Ramos (cell line): ENCODE results near the gene PRPF38B.
"Not testable (repeated sequence)": the region's sequence is repeated elsewhere in the genome, so short reads cannot be mapped to it uniquely, and the experiment has no call there.

ENCODE experiments used
- in situ Hi-C: fragments of 300-500 bp; cut with MboI; formaldehyde crosslinking; loops from one replicate; pipeline ENCODE4 v1.14.3; 2022; ENCODE audit warnings: low sequenced_read_pairs; ENCODE audit not compliant: unreplicated experiment

Gene PRPF38B

DNA sequence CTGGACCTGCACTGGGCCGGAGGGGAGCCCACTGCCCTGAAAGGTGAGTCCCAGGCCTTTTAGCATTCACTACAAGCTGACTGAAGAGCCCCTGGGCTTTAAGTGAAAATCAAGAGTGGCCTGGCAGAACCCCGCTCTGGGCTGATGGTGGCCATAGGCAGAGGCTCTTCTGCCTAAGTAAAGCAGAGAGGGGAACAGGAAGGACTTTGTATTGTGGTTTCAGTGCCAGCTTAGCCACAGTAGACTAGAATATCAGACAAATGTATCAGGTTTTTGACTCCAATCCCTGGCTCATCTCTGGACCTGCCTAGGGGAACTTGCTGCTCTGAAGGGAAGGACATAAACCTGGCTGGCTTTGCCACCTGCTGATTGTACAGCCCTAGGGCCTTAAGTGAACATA is 21.0 kb upstream of the PRPF38B start:
- in situ Hi-C loops = no loop called here

DNA sequence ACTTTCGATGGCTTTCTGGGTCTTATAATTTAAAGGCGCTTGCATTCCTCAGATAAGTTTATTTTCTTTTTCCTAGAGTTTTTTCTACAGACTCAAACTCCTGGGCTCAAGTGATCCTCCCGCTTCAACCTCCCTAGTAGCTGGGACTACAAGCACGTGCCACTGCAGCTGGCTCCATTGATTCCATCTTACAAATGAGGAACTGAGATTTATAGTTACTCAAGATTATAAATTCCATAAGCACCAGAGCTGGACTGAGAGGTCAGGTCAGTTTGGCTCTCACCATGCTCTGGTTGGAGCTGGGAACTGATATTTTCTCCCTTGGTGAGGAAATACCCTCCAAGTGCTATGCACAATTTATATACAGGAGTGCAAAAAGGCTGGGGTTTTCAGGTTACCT is 13.4 kb upstream of the PRPF38B start:
- in situ Hi-C loops = no loop called here

DNA sequence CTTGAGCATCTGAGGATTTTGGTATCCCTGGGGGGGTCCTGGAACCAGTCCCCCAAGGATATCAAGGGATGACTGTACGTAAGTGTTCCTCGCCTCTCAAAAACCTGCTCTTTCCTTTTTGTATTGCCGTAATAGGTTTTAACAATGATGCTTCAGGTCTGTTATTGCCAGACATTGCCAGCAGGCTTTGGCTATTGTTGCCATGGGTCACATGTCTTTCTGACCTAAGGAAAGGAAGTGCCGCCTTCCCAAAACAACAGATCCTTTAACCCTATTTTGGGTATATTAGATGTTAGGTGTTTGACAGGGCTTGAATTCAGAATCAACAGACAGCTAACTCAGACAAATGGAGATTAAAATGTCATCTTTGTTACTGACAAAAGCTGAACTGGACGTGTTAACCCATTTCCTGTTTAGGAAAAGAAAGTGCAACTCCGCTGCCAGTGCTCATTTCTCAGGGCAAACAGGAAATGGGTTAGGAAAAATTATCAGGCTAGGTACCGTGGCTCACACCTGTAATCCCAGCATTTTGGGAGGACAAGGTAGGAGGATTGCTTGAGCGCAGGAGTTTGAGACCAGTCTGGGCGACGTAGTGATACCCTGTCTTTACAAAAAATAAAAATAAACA is 12.4 kb upstream of the PRPF38B start:
- in situ Hi-C loops = no loop called here

DNA sequence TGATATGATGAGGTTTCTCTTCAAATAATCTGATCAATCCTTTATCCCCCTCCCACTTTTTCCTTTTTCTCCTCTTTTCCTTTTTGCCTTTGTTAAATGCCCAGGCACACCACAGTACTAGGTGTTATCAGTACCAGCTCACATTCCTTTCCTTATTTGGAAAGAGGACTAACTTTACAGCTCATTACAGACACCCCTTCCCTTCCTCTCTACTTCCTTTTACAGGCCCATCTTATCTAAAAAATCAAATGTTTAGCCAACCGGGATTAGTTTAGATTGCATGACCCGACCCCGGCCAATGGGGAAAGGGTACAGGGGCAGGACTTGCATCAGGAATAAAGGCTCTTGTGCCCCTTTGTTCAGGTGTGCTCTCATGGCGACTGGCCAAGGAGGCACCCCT is 10.4 kb upstream of the PRPF38B start:
- in situ Hi-C loops = not testable (repeated sequence)

DNA sequence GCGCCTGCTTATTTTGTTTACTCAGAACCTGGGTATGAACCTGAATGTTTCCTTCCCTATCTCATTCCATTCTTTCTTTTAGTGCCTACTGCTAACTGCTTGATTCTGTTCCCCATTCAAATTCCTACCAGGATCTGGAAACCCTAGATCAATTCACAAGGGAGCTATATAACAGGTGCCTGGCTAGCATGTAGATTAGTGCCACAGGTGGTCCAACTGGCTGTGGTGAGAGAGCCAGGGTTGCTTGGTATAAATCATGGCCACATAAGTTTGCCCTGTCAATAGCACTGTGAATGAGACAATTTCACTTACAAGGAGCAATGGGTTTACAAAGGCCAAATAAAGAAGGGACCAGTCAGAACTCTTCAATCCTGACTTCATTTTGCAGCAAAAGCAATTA is 6.6 kb upstream of the PRPF38B start:
- in situ Hi-C loops = no loop called here

DNA sequence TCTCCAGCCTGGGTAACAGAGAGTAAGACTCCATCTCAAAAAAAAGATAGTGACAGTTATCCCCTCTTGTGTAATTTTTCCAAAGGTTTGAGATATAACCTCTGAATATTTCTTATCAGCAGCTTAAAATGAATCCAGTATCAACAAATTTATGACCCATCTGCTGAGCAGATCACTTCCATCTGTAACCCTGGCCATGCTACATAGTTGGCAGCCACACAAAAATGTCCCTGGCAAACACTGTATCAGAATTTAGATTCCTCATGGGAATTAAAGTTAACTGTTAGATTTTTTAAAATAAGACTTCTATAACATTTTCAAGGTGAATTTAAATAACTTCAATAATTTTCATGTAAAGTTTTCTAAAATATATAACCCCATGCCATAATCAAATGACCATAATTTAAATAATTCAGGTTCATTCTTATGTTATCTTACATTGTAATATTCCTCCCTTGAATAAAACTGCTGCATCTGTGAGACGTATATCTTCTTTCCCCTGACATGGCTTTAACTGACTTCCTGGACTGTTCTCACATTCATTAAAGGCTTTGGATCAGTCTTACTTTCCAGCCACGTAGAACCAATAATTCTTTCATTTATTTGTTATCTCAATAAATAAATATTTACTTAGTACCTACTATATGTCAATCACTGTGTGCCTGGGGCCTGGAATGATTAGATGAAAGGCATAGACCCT is 5.3 kb upstream of the PRPF38B start:
- in situ Hi-C loops = no loop called here

DNA sequence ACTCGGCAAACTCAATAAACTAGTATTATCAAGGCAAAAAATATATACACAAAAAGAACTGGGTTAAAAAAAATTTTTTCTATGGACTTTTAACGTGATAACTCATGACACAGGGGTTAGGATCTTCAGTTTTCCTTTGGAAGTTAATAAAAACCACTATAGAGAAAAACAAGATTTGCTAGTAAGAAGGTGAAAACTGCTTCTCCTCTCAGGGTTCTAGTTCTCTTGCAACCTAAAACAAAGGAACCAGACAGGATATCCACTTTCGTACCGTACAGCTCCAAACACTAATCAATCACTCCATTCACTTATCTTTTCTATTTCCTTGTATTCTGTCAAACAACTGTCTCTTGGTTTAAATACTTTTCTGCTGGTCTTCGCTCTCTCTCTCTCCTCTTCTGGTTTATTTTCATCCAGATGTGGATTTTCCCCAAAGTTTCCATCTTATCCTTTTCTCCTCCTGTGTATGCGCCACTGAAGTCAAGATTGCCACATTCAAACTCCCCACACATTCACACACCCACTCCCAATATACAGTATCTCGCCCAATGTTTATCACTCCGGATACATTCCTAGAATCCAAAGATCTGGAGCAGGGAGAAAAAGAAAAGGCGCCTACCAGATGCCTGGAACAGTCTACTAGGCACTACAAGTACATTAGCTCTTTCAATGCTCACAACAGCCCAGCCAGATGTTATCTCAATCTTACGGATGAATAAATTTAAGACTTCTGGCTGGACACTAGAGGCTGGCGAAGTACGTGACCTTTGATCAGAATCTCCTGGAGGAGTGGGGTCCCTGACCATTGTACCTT is 775 bp upstream of the PRPF38B start:
- in situ Hi-C loops = loop anchor here (10.0 kb wide), 1 partner anchor 413 kb away; no protein-coding TSS in a partner anchor

DNA sequence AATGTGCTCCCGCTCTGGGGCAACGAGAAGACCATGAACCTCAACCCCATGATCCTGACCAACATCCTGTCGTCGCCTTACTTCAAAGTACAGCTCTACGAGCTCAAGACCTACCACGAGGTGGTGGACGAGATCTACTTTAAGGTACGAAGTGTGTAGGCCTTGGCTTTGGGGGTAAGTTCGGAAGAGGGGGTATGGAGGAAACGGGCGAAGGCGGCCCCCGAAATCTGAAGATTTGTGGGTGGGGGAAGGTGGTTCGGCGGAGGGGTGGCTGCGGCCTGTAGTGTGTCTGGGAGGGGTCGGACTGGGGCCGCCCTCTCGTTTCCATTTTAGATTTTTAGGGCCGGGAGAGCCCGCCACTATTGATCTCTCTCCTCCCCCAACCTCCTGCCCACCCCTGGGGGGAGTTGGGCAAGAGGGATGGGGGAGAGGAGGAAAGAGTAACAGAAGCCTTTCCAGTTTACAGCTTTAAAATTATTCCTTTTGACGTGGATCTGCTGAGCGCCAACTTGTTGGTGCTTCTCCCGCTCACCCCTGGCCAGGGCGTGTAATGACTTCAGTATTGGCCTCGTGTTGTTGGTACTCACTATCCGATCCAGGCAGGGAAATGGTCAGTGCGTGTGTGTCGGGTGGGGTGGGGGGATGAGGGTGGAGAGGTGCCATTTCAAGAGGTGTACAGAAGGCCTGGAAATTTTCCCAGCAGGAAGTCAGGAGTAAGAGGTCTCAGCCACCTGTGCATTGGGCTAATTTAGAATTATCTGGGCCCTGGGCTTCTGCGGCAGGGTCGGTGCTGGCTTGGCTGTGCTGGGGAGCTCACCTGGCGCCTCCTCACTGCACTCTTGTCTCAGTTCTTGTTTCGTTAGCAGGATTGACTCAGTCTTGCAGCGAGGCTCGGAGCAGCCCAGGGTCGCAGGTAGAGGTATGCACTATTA is 880 bp downstream of the PRPF38B start:
- in situ Hi-C loops = loop anchor here (10.0 kb wide), 1 partner anchor 412 kb away; no protein-coding TSS in a partner anchor

DNA sequence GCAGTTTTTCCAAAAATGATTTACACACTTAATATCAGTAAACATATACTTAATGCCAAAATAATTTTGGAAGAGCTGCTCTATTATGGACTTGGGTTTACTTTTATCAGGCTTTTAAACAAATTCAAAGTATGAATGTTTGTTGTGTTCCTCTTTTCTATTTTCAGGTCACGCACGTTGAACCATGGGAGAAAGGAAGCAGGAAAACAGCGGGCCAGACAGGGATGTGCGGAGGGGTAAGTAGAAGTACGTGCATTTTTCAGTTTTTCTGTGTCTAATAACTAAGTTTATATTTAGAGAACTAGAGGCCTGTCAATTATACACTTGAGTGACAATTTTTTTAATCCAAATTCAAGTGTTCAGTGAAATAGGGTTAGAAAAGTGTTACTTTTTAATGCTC is 3.4 kb downstream of the PRPF38B start:
- in situ Hi-C loops = loop anchor here (10.0 kb wide), 1 partner anchor 409 kb away; no protein-coding TSS in a partner anchor

DNA sequence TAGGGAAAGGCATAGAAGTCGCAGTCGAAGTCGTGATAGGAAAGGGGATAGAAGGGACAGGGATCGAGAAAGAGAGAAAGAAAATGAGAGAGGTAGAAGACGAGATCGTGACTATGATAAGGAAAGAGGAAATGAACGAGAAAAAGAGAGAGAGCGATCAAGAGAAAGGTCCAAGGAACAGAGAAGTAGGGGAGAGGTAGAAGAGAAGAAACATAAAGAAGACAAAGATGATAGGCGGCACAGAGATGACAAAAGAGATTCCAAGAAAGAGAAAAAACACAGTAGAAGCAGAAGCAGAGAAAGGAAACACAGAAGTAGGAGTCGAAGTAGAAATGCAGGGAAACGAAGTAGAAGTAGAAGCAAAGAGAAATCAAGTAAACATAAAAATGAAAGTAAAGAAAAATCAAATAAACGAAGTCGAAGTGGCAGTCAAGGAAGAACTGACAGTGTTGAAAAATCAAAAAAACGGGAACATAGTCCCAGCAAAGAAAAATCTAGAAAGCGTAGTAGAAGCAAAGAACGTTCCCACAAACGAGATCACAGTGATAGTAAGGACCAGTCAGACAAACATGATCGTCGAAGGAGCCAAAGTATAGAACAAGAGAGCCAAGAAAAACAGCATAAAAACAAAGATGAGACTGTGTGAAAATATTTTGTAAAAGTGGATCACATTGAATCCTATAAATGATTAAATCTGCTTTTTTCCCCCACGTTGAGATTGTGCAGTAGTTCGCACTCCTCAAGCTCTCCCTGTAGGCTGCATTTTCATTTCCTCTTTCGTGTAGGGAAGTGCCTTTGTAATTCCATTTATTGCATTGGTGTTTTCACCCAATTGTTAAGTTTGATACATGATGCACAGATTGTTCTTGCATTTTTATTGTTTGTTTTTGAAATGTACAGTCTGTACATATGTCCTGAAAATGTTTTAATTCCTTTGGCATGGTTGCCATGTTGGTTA is 7.5 kb downstream of the PRPF38B start:
- in situ Hi-C loops = loop anchor here (10.0 kb wide), 1 partner anchor 405 kb away; no protein-coding TSS in a partner anchor

DNA sequence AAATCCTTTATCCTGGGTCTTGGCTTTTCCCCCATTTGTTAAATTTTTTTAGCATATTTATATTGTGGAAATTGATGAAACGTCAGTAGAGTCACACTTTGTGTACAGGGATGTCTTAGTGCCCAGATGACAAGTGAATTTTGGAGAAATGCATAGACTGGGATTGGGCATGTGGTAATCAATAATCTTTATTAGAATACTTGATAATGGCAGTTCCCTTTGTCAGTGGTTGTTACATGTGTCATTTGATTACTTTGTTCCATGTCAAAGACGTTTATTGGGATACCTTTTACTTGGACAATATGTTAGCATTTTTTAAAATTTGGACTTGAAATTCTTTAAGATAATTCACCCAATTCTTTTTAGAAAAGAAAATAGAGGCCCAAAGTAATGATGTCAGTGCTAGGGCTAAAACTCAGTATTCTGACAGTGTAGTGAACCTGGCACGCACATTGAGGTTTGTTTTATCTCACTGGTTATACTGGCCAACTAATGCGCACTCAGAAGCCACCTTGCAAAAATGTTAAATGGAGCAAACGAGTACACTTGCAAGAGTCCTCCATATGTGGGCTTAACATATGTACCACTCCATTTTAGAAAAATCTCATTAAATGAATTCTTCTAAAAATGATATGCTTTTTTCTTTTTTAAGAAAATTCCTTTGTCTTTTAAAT is 9.2 kb downstream of the PRPF38B start:
- in situ Hi-C loops = no loop called here

DNA sequence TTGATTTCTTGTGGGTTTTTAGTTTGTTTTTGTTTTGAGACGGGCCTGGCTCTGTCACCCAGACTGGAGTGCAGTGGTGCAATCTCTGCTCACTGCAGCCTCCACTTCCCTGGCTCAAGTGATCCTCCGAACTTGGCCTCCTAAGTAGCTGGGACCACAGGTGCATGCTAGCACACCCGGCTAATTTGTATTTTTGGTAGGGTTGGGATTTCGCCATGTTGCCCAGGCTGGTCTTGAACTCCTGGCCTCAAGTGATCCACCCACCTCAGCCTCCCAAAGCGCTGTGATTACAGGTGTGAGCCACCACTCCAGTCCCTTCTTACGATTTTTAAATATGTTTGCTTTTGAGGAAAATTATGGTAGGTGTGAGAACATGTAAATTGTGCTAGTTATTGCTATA is 10.0 kb downstream of the PRPF38B start:
- in situ Hi-C loops = not testable (repeated sequence)

DNA sequence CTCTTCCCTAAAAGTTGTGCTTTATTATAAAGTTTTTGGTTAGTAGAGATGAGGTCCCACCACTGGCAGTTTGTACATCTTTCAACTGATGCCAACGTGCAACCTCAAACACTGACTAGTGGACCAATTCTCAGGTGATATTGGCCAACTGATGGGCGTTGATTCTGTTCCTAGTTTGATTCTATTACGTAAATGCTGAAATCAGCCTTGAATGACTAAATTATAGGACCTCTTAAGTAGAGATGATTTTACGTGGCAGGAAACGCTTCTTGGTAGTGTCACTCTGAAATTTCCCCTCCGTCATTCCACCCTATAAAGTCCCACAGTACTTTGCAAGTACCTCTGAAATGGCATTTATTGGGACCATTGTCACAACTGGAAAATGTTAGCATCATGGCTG is 11.8 kb downstream of the PRPF38B start:
- in situ Hi-C loops = no loop called here

DNA sequence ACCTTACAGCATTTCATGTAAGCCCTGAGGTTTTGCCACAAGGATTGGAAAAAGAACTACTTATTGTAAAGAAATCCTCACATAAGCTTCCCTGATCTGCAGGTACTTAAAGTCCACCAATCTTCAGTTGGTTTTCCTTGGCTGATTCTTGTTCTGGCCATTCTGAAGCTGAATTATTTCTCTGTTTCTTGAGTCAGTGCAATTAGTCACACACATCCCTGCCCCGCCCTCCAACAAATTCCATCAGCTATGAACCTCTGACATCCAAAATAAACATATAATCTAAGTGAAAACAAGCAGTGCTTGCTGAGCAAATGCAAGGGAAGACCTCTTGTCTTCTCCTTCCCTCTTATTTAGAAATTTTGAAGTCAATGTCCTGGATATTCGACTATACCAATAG is 12.4 kb downstream of the PRPF38B start:
- in situ Hi-C loops = no loop called here

DNA sequence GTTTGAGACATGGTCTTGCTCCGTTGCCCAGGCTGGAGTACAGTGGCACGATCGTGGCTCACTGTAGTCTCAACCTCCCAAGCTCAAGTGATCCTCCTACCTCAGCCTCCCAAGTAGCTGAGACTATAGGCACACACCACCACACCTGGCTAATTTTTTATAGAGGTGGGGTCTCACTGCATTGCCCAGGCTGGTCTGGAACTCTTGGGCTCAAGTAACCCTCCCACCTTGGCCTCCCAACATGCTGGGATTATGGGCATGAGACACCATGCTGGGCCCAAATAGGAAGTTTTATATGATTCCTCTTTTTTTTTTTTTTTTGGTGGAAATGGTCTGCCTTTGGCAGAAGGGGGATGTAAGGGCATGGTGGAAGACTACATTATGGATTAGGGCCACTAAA is 14.5 kb downstream of the PRPF38B start:
- in situ Hi-C loops = no loop called here

DNA sequence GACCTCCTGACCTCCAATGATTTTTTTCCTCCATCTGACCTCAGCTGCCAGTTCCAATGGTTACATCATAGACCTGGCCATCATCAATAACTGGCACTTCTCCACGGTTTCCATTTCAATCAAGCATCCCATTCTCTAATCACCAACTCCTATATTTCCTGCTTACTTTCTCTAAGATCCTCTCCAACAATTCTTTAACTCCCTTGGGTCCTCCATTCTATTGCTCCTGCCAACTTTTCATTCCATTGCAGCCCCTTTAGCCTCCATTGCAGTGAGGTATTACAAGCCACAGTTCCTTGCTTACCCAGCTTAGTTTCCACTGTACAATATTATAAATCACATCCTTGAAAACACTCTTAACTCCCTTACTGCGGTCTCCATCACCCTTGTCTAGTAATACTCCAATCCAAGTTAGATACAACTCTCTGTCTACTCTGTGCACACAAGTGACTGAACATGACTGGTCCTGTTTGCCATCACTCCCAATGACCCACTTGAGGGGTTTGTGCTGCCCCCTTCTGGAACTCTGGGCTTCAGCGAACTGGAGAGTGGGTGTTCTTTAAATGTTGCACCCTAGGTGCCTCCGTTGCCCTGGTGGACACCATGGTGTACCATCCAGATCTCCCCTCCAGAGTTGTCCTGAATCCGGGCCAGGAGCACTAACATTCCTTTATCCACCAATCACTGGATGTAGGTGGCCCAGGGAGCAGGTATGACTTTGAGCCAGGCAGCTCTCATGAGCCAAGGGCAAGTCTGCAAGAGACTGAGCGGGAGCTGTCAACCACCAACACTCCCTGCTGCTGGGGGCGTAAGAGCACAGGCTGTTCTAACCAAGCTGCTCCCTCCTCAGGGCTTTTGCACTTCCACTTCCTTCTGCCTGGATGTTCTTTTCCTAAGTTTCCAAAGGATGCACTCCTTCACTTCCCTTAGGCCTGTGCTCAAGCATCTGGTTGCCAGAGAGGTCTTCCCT is 16.9 kb downstream of the PRPF38B start:
- in situ Hi-C loops = no loop called here

DNA sequence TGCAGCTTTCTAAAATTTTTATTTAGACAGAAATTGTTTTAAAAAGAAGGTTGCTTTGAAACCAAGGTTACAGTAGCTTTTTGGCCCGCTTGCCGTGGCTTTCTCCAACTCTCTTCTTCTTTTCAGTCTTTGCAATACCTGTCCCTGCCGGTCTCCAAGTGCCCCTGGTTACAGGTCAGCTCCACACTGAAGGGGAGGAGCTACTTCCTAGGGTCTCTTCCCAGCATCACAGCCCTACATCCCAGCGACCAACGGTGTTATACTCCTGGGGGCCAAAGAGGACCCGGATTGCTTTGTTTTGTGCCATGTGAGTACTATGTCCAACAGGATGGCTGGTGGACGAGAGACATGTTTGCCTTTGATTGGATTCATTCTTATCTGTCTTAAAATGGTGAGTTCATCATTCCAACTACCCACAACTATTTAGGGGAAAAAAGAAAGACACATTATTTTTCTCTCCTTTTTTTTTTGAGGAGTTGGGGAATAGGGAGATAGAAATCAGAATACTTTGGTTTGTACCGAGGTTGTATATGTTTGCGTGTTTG is 20.6 kb downstream of the PRPF38B start, which contains the start of gene FNDC7:
Gene FNDC7, plus strand, starts transcription at position 303 of the 545 bp plus-strand sequence. Its CDS starts 26 bp downstream, at position 329.
- in situ Hi-C loops = no loop called here
